Duodenal mucosa (tissue), 2 donors: ENCODE results near the gene FGFBP1.

Source experiments
- H3K27ac ChIP-seq: one replicate; pipeline ENCODE4 v1.7.0; 2013; ENCODE audit warnings: low read depth, low read length
- H3K27me3 ChIP-seq, 2 donors: one replicate each; pipeline ENCODE4 v1.7.0; 2013; ENCODE audit warnings: low read length in 2 of 2, control low read depth in 1 of 2; ENCODE audit not compliant: insufficient read depth in 2 of 2, control insufficient read depth in 1 of 2
- H3K36me3 ChIP-seq, 2 donors: one replicate each; pipeline ENCODE4 v1.7.0; 2013; ENCODE audit warnings: low read length in 2 of 2, control low read depth in 1 of 2; ENCODE audit not compliant: insufficient read depth in 2 of 2, control insufficient read depth in 1 of 2
- H3K4me1 ChIP-seq, 2 donors: one replicate each; pipeline ENCODE4 v1.7.0; 2013; ENCODE audit warnings: low read length in 2 of 2, control low read depth in 1 of 2; ENCODE audit not compliant: insufficient read depth in 2 of 2, control insufficient read depth in 1 of 2
- H3K4me3 ChIP-seq, 2 donors: one replicate each; pipeline ENCODE4 v1.7.0; 2013; ENCODE audit warnings: low read length in 2 of 2, low read depth in 1 of 2
- H3K9ac ChIP-seq, 2 donors: one replicate each; pipeline ENCODE4 v1.7.0; 2013; ENCODE audit warnings: low read length in 2 of 2, low read depth in 1 of 2
- H3K9me3 ChIP-seq, 2 donors: one replicate each; pipeline ENCODE4 v1.7.0; 2013; ENCODE audit warnings: low read length in 2 of 2, control low read depth in 1 of 2; ENCODE audit not compliant: control insufficient read depth in 1 of 2

FGFBP1 gene

DNA sequence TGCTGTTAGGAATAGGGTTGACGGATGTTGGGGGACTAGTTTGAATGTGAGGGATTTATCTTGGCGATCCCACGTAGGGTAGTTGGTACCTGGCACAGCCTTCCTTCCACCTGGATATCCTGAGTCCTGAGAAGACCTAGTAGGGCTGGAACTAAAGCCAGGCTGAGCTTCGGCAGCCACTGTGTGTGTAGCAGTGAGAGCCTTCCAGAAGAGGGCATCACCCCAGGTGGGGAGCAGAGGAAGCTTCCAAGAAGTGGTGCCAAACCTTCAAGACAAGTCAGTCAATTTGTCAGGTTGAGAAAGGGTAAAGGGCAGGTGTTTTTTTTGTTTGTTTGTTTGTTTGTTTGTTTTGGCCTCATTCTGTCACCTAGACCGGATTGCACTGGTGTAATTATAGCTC is 25.6 kb upstream of the FGFBP1 start:
- no peak overlapping the region for H3K27ac ChIP-seq
- peaks cover 0 to 5% of the 10 kb centered on the region in 2 donors for H3K9me3 ChIP-seq
- no peak overlapping the region for H3K4me3 ChIP-seq
- H3K4me1 ChIP-seq, result no peaks in the 10 kb centered on the region
- H3K36me3 ChIP-seq, result no peaks in the 10 kb centered on the region
- H3K9ac ChIP-seq, result no peak overlapping the region
- H3K27me3 ChIP-seq, result no peaks in the 10 kb centered on the region

DNA sequence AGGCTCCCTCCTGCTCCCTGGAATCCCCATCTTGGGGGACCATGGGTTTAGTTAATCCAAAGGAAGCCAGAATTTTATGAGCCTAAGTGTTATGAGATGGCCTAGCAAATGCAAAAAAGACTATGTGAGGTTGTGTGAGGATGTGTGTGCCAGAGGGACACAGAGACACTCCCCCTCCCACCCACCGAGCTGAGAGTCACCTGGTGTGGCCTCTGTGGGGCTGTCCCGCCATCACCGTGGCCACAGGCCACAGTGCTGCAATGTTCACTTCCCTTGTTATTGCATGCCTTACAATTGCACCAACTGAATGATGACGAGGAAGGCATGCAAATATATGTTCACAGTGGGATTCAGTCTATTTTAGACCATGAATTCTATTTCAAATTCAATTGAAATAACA is 25.0 kb upstream of the FGFBP1 start:
- Histone ChIP-seq H3K4me1 (no peaks in the 10 kb centered on the region), H3K27ac (no peak overlapping the region), H3K9ac (no peak overlapping the region), H3K9me3 (peaks cover 0 to 5% of the 10 kb centered on the region in 2 donors), H3K36me3 (no peaks in the 10 kb centered on the region), H3K4me3 (no peak overlapping the region), H3K27me3 (no peaks in the 10 kb centered on the region)

DNA sequence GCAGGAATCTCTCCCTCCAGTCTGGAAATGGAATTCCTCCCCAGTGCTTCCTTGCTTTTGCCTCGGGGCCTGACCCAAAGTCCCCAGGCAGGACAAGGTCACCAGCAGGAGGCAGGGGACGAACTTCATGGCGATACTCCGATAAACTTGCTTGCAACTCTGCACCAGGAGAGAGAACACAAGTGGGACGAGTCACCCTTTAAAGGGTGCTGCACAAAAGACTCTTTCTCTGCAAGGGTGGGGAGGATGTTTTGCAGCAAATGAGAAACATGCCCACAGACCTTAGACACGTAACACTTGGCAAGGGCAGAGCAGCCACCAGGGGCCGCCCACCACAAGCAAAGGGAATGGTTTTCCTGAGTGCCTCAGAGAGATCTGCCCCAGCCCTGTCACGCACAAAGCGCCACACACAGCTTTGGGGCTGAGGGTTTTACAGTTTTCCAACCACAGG is 24.5 kb upstream of the FGFBP1 start, which contains the start of gene FGFBP2:
FGFBP2 (minus strand) TSS at position 175 of the 451 bp plus-strand sequence; CDS start at position 129, 46 bp downstream.
- H3K9me3 ChIP-seq, result peaks cover 0 to 5% of the 10 kb centered on the region in 2 donors
- H3K9ac ChIP-seq, result no peak within 1 kb of the TSS
- no peaks in the 10 kb centered on the region for H3K36me3 ChIP-seq
- H3K27me3 ChIP-seq, result no peaks in the 10 kb centered on the region
- no peaks in the 10 kb centered on the region for H3K4me1 ChIP-seq
- no peak within 1 kb of the TSS for H3K4me3 ChIP-seq
- no peak within 1 kb of the TSS for H3K27ac ChIP-seq

DNA sequence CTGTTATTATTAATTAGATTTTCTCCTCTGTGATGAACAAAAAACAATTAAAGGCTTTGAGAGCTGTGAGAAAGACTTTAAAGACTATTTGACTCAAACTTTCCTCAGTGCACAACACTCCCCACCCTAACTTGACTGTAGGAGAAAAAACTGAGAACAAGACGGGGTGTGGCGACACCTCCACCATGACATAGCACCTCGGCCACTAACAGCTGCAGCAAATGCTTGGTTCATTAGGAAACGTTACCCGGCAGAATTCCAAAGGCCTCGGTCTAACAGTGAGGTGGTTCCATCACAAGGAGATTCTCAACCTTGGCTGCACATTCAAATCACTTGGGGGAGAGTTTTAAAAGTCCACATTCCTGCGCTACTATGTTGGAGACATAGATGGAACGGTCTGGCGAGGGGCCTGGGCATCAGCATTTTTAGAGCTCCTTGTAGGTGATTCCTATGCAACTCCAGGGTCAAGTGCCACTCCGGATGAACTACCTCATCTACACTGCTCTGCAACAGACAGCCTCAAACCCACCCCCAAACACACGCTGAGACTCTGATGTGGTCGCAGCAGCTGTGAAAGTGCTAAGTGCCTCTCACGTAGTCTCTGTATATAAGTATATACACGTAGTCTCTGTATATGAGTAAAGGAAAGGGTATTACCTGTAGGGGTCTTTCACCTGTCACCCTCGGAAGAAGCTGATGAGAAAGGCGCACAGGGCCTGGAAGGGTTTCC is 23.4 kb upstream of the FGFBP1 start:
- H3K9ac ChIP-seq, result no peak overlapping the region
- H3K27me3 ChIP-seq, result no peaks in the 10 kb centered on the region
- H3K4me3 ChIP-seq, result no peak overlapping the region
- H3K9me3 ChIP-seq, result peaks cover 0 to 5% of the 10 kb centered on the region in 2 donors
- no peaks in the 10 kb centered on the region for H3K36me3 ChIP-seq
- H3K4me1 ChIP-seq, result no peaks in the 10 kb centered on the region
- no peak overlapping the region for H3K27ac ChIP-seq

- Histone ChIP-seq H3K9me3 (peaks cover 0 to 3% of the 10 kb centered on the region in 2 donors), H3K27me3 (peaks cover 0 to 4% of the 10 kb centered on the region in 2 donors), H3K27ac (no peak overlapping the region), H3K4me3 (no peak overlapping the region), H3K36me3 (no peaks in the 10 kb centered on the region), H3K4me1 (no peaks in the 10 kb centered on the region), H3K9ac (no peak overlapping the region)
Measured at GRCh38 chr4:15958562-15958961, 20.0 kb upstream of the FGFBP1 start.

- H3K9ac ChIP-seq, result no peak overlapping the region
- H3K27me3 ChIP-seq, result peaks cover 0 to 4% of the 10 kb centered on the region in 2 donors
- peaks cover 0 to 3% of the 10 kb centered on the region in 2 donors for H3K9me3 ChIP-seq
- no peak overlapping the region for H3K4me3 ChIP-seq
- H3K27ac ChIP-seq, result no peak overlapping the region
- H3K4me1 ChIP-seq, result no peaks in the 10 kb centered on the region
- no peaks in the 10 kb centered on the region for H3K36me3 ChIP-seq
Measured at GRCh38 chr4:15956179-15956850, 17.8 kb upstream of the FGFBP1 start.

GRCh38 chr4:15955670-15956069 is 17.1 kb upstream of the FGFBP1 start:
- Histone ChIP-seq H3K9me3 (peaks cover 0 to 3% of the 10 kb centered on the region in 2 donors), H3K27me3 (peaks cover 0 to 4% of the 10 kb centered on the region in 2 donors), H3K27ac (no peak overlapping the region), H3K4me1 (no peaks in the 10 kb centered on the region), H3K9ac (no peak overlapping the region), H3K4me3 (no peak overlapping the region), H3K36me3 (no peaks in the 10 kb centered on the region)

DNA sequence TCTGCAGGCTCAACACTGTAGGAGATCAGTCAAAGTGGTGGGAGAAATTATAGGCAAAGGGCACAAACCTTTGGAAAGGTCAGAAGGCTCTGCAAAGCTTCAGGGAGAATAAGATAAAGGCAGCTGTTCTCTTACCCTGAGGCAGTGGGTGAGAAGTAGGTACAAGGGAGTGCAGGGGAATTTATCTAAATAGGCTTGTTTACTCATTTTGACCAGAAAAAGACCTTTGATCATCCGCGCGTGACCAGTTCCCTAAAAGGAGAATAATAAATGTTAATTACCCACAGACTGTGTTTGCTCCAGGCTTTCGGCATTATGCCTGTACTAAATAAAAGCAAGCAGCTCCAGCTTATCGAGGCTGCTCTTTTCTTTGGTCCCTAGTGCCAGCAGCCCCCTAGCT is 15.1 kb upstream of the FGFBP1 start:
- H3K4me3 ChIP-seq, result no peak overlapping the region
- no peaks in the 10 kb centered on the region for H3K4me1 ChIP-seq
- no peak overlapping the region for H3K27ac ChIP-seq
- peaks cover 0 to 4% of the 10 kb centered on the region in 2 donors for H3K27me3 ChIP-seq
- peaks cover 0 to 3% of the 10 kb centered on the region in 2 donors for H3K9me3 ChIP-seq
- no peak overlapping the region for H3K9ac ChIP-seq
- H3K36me3 ChIP-seq, result no peaks in the 10 kb centered on the region

DNA sequence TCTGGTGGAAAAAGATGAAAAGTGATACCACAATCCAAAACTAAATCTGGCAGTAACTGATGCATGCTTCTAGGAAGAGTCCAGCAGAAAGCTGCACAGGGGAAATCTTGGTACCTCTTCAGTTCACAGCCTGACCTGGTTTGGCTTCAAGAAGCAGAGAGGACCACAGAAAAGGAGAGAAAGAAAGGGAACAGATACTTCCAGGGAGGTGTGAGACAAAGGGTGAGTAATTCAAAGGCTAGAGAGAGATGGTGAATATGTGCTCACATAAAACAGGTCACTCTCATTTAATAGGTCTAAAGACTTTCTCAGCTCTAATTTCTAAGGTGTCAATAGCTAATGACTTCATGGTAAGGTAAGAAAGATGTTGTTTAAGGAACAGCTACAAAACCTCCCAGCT is 13.2 kb upstream of the FGFBP1 start:
- Histone ChIP-seq H3K27ac (no peak overlapping the region), H3K4me3 (no peak overlapping the region), H3K4me1 (no peaks in the 10 kb centered on the region), H3K27me3 (peaks cover 0 to 4% of the 10 kb centered on the region in 2 donors), H3K36me3 (no peaks in the 10 kb centered on the region), H3K9me3 (peaks cover 0 to 3% of the 10 kb centered on the region in 2 donors), H3K9ac (no peak overlapping the region)

DNA sequence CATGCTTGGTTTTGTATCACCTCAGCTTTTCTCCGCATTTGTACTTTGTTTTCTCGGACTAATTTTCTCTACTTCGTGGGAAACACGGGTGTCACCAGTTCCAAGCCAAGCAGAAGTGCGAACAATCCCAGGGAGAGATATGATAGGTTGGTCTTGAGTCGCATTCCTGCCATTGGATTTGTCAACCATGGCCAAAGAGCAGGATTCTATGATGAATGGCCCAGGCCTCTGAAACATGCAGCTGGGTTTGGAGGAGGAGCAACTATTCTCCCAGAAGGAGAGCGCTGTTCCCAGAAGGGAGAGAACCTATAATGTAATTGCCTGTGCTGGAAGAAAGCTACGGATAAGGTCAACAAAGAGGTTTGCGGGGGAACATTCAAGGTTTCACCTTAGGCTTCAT is 10.3 kb upstream of the FGFBP1 start:
- Histone ChIP-seq H3K36me3 (no peaks in the 10 kb centered on the region), H3K27ac (no peak overlapping the region)

More for the DNA sequence above, 10.3 kb upstream of the FGFBP1 start:
- Histone ChIP-seq H3K4me3 (no peak overlapping the region), H3K9me3 (peaks cover 0 to 2% of the 10 kb centered on the region in 2 donors), H3K9ac (no peak overlapping the region), H3K4me1 (no peaks in the 10 kb centered on the region), H3K27me3 (no peaks in the 10 kb centered on the region)
